ENCODE results near the gene DPM3.
"Not testable (repeated sequence)": the region's sequence is repeated elsewhere in the genome, so short reads cannot be mapped to it uniquely, and the experiment has no call there.

DNA sequence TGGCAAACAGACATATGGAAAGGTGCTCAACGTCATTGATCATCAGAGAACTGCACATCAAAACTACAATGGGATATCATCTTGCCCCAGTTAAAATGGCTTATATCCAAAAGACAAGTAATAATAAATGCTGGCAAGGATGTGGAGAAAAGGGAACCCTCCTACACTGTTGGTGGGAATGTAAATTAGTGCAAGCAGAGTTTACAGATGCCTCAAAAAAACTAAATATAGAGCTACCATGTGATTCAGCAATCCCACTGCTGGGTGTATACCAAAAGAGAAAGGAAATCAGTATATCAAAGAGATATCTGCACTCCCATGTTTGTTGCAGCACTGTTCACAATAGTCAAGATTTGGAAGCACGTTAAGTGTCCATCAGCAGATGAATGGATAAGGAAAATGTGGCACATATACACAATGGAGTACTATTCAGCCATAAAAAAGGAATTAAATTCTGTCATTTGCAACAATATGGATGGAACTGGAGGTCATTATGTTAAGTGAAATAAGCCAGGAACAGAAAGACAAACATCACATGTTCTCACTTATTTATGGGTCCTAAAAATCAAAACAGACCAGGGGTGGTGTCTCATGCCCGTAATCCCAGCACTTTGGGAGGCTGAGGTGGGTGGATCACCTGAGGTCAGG, 15.8 kb upstream of the DPM3 start:
- TF ChIP-seq ZNF792 (CRISPR knock-in tag; IDR thresholded peaks at IDR 0.05); POLR2AphosphoS5 (IDR thresholded peaks at IDR 0.05; ENCODE audit: low read depth, low read length); GMEB1 (CRISPR knock-in tag; IDR thresholded peaks at IDR 0.05; ENCODE audit: borderline replicate concordance); POLR2A (IDR thresholded peaks at IDR 0.05; ENCODE audit: insufficient read depth in 1 of 2, low read depth in 2 of 2, low read length in 2 of 2); MIXL1 (CRISPR knock-in tag; IDR thresholded peaks at IDR 0.05); PHF5A (CRISPR knock-in tag; IDR thresholded peaks at IDR 0.05; ENCODE audit: low read depth, unreplicated experiment); REST (IDR thresholded peaks at IDR 0.05; ENCODE audit: borderline replicate concordance in 1 of 2, low read depth in 1 of 2, low read length in 2 of 2); SMC3 (IDR thresholded peaks at IDR 0.05; ENCODE audit: low read length); GABPA (IDR thresholded peaks at IDR 0.05; ENCODE audit: low read depth, low read length); GABPA (CRISPR knock-in tag; IDR thresholded peaks at IDR 0.05; ENCODE audit: low read depth); ZNF746 (CRISPR knock-in tag; IDR thresholded peaks at IDR 0.05); HOXA3 (CRISPR knock-in tag; IDR thresholded peaks at IDR 0.05): not testable (repeated sequence)
